ENCODE results near the gene NEDD4. TPM values are rescaled to one million over a fixed set of nuclear protein-coding genes. Genes with fewer than 3 reads are reported as not detected.
A peak's percentile ranks its signal among the peaks of the same experiment; 100 is the strongest.
"Not testable (repeated sequence)": the region's sequence is repeated elsewhere in the genome, so short reads cannot be mapped to it uniquely, and the experiment has no call there.

The NEDD4 gene
- total RNA-seq, 2 experiments from 2014 or later: 9.8 to 13.0 TPM

GRCh38 chr15:55816017-55816416 is 177.4 kb downstream of the NEDD4 start:
- H3K4me3 Mint-ChIP-seq: no peak overlapping the region
- CTCF ChIA-PET: interaction anchor here (0.6 to 1.1 kb wide), 3 partner anchors 30 to 435 kb away, joined by 3 read pairs; no protein-coding TSS in a partner anchor

GRCh38 chr15:55802600-55803376 is 190.6 kb downstream of the NEDD4 start:
- H3K9me3 Mint-ChIP-seq: no peaks in the 10 kb centered on the region
- no peak overlapping the region for H3K4me3 Mint-ChIP-seq
- POLR2A ChIA-PET: no interaction called here
- no peak for DNase-seq
- H3K27me3 Mint-ChIP-seq: peaks cover 14% of the 10 kb centered on the region
- no peaks in the 10 kb centered on the region for H3K4me1 Mint-ChIP-seq
- H3K27ac Mint-ChIP-seq: no peak overlapping the region
- CTCF ChIA-PET: no interaction called here
- no peaks in the 10 kb centered on the region for H3K36me3 Mint-ChIP-seq (ENCODE audit: low read depth)

More at GRCh38 chr15:55816017-55816416, 177.4 kb downstream of the NEDD4 start:
- Mint-ChIP-seq H3K36me3 (ENCODE audit: low read depth) (no peaks in the 10 kb centered on the region), H3K4me1 (no peaks in the 10 kb centered on the region), H3K27me3 (no peaks in the 10 kb centered on the region), H3K27ac (no peak overlapping the region), H3K9me3 (no peaks in the 10 kb centered on the region)
- no peak for DNase-seq
- POLR2A ChIA-PET: no interaction called here

GRCh38 chr15:55800216-55800615 is 193.2 kb downstream of the NEDD4 start:
- ChIA-PET POLR2A (no interaction called here), CTCF (interaction anchor here (0.7 to 1.1 kb wide), 2 partner anchors 46 to 274 kb away, joined by 3 to 5 read pairs; no protein-coding TSS in a partner anchor)
- Mint-ChIP-seq H3K4me1 (no peaks in the 10 kb centered on the region), H3K27me3 (peaks cover 13% of the 10 kb centered on the region), H3K9me3 (no peaks in the 10 kb centered on the region), H3K4me3 (no peak overlapping the region), H3K27ac (no peak overlapping the region), H3K36me3 (ENCODE audit: low read depth) (no peaks in the 10 kb centered on the region)
- DNase-seq: no peak

- H3K4me1 Mint-ChIP-seq: no peaks in the 10 kb centered on the region
- no peak overlapping the region for H3K27ac Mint-ChIP-seq
- H3K27me3 Mint-ChIP-seq: peaks cover 13% of the 10 kb centered on the region
- POLR2A ChIA-PET: no interaction called here
- no peak overlapping the region for H3K4me3 Mint-ChIP-seq
- H3K36me3 Mint-ChIP-seq (ENCODE audit: low read depth): no peaks in the 10 kb centered on the region
- CTCF ChIA-PET: interaction anchor here (0.7 to 2.4 kb wide), 5 partner anchors 19 to 273 kb away, joined by 3 to 5 read pairs (median 3); no protein-coding TSS in a partner anchor
- no peak for DNase-seq
- H3K9me3 Mint-ChIP-seq: peaks cover 5% of the 10 kb centered on the region
Observed at GRCh38 chr15:55799291-55800212, 193.9 kb downstream of the NEDD4 start.

GRCh38 chr15:55796321-55796965 is 197.0 kb downstream of the NEDD4 start:
- CTCF ChIA-PET: no interaction called here
- POLR2A ChIA-PET: no interaction called here

GRCh38 chr15:55795031-55795430 is 198.4 kb downstream of the NEDD4 start:
- peaks cover 13% of the 10 kb centered on the region for H3K27me3 Mint-ChIP-seq
- no peak for DNase-seq
- peaks cover 1% of the 10 kb centered on the region for H3K4me1 Mint-ChIP-seq
- H3K9me3 Mint-ChIP-seq: peaks cover 11% of the 10 kb centered on the region
- no peak overlapping the region for H3K27ac Mint-ChIP-seq
- POLR2A ChIA-PET: no interaction called here
- no peaks in the 10 kb centered on the region for H3K36me3 Mint-ChIP-seq (ENCODE audit: low read depth)
- CTCF ChIA-PET: no interaction called here
- H3K4me3 Mint-ChIP-seq: no peak overlapping the region

More at GRCh38 chr15:55796321-55796965, 197.0 kb downstream of the NEDD4 start:
- no peak for DNase-seq
- Mint-ChIP-seq H3K9me3 (peaks cover 11% of the 10 kb centered on the region), H3K27me3 (peaks cover 13% of the 10 kb centered on the region), H3K4me1 (peaks cover 1% of the 10 kb centered on the region), H3K27ac (no peak overlapping the region), H3K4me3 (no peak overlapping the region), H3K36me3 (ENCODE audit: low read depth) (no peaks in the 10 kb centered on the region)

GRCh38 chr15:55791551-55792400 is 201.6 kb downstream of the NEDD4 start:
- Mint-ChIP-seq H3K27me3 (peaks cover 11% of the 10 kb centered on the region), H3K4me3 (no peak overlapping the region), H3K4me1 (peaks cover 1% of the 10 kb centered on the region), H3K27ac (no peak overlapping the region), H3K36me3 (ENCODE audit: low read depth) (no peaks in the 10 kb centered on the region), H3K9me3 (peaks cover 13% of the 10 kb centered on the region)
- ChIA-PET POLR2A (no interaction called here), CTCF (interaction anchor here (0.9 kb wide), 1 partner anchor 56 kb away, joined by 5 read pairs; no protein-coding TSS in a partner anchor)
- no peak for DNase-seq

- H3K4me3 Mint-ChIP-seq: no peak overlapping the region
Observed at GRCh38 chr15:55789066-55789660, 204.2 kb downstream of the NEDD4 start.

GRCh38 chr15:55786341-55786740 is 207.1 kb downstream of the NEDD4 start:
- no peak overlapping the region for H3K4me3 Mint-ChIP-seq
- POLR2A ChIA-PET: no interaction called here
- no peaks in the 10 kb centered on the region for H3K36me3 Mint-ChIP-seq (ENCODE audit: low read depth)
- H3K27me3 Mint-ChIP-seq: peaks cover 3% of the 10 kb centered on the region
- CTCF ChIA-PET: interaction anchor here (0.7 kb wide), 1 partner anchor 23 kb away, joined by 5 read pairs; no protein-coding TSS in a partner anchor
- H3K9me3 Mint-ChIP-seq: peaks cover 2% of the 10 kb centered on the region
- H3K27ac Mint-ChIP-seq: no peak overlapping the region
- DNase-seq: no peak
- no peaks in the 10 kb centered on the region for H3K4me1 Mint-ChIP-seq

More at GRCh38 chr15:55789066-55789660, 204.2 kb downstream of the NEDD4 start:
- DNase-seq: peak; percentile 64
- ChIA-PET POLR2A (no interaction called here), CTCF (interaction anchor here (0.7 to 1.8 kb wide), 6 partner anchors 10 to 91 kb away, joined by 3 to 12 read pairs (median 3); no protein-coding TSS in a partner anchor)
- Mint-ChIP-seq H3K27me3 (no peaks in the 10 kb centered on the region), H3K27ac (no peak overlapping the region), H3K4me1 (peaks cover 1% of the 10 kb centered on the region), H3K9me3 (peaks cover 8% of the 10 kb centered on the region), H3K36me3 (ENCODE audit: low read depth) (no peaks in the 10 kb centered on the region)

GRCh38 chr15:55785593-55785992 is 207.8 kb downstream of the NEDD4 start:
- H3K4me1 Mint-ChIP-seq; H3K9me3 Mint-ChIP-seq; H3K27me3 Mint-ChIP-seq; POLR2A ChIA-PET; H3K4me3 Mint-ChIP-seq; H3K36me3 Mint-ChIP-seq (ENCODE audit: low read depth); H3K27ac Mint-ChIP-seq; CTCF ChIA-PET; DNase-seq: not testable (repeated sequence)

- H3K36me3 Mint-ChIP-seq (ENCODE audit: low read depth): no peaks in the 10 kb centered on the region
- CTCF ChIA-PET: interaction anchor here (1.3 kb wide), 1 partner anchor 10 kb away, joined by 6 read pairs; no protein-coding TSS in a partner anchor
Observed at GRCh38 chr15:55784286-55784685, 209.1 kb downstream of the NEDD4 start.

GRCh38 chr15:55782901-55783300 is 210.5 kb downstream of the NEDD4 start:
- Mint-ChIP-seq H3K27me3 (peaks cover 15% of the 10 kb centered on the region), H3K4me1 (no peaks in the 10 kb centered on the region), H3K27ac (no peak overlapping the region), H3K36me3 (ENCODE audit: low read depth) (no peaks in the 10 kb centered on the region), H3K4me3 (no peak overlapping the region), H3K9me3 (no peaks in the 10 kb centered on the region)
- CTCF ChIA-PET: no interaction called here
- no peak for DNase-seq
- POLR2A ChIA-PET: no interaction called here

More at GRCh38 chr15:55784286-55784685, 209.1 kb downstream of the NEDD4 start:
- Mint-ChIP-seq H3K4me3 (no peak overlapping the region), H3K9me3 (no peaks in the 10 kb centered on the region), H3K4me1 (no peaks in the 10 kb centered on the region), H3K27me3 (peaks cover 7% of the 10 kb centered on the region), H3K27ac (no peak overlapping the region)
- POLR2A ChIA-PET: no interaction called here
- no peak for DNase-seq

Data from activated CD4-positive, alpha-beta memory T cell treated with anti-CD3 and anti-CD28 coated beads, Interleukin-2, amount 10 ng/mL, durations not matched to agents 7 days and 5 days (primary cell).